GM06990 (cell line): ENCODE results near the gene ERAP2.
"Not testable (repeated sequence)": the region's sequence is repeated elsewhere in the genome, so short reads cannot be mapped to it uniquely, and the experiment has no call there.

Experiments
- DNase-seq: peaks from one replicate; pipeline ENCODE4 v3.0.0-alpha.2; 2011; ENCODE audit not compliant: insufficient read length; ENCODE audit errors: extremely low read depth
- H3K27me3 ChIP-seq: replicated peaks from 2 replicates; pipeline ENCODE4 v1.6.0; 2011; ENCODE audit warnings: low read length; ENCODE audit not compliant: control insufficient read depth, insufficient read depth
- H3K36me3 ChIP-seq: 2 replicates; pipeline ENCODE4 v1.5.1; 2011; ENCODE audit warnings: low read length; ENCODE audit not compliant: control insufficient read depth, insufficient read depth
- H3K4me3 ChIP-seq: replicated peaks from 2 replicates; pipeline ENCODE4 v1.5.1; 2011; ENCODE audit warnings: low read depth, mild to moderate bottlenecking, control low read depth, low read length
- TF ChIP-seq, protein P1 (sequence below): IDR thresholded peaks from 2 replicates; pipeline ENCODE4 v1.5.1; 2011; ENCODE audit warnings: low read length, control low read depth, mild to moderate bottlenecking, inconsistent platforms; ENCODE audit not compliant: insufficient read depth, poor library complexity, severe bottlenecking

The ERAP2 gene

DNA sequence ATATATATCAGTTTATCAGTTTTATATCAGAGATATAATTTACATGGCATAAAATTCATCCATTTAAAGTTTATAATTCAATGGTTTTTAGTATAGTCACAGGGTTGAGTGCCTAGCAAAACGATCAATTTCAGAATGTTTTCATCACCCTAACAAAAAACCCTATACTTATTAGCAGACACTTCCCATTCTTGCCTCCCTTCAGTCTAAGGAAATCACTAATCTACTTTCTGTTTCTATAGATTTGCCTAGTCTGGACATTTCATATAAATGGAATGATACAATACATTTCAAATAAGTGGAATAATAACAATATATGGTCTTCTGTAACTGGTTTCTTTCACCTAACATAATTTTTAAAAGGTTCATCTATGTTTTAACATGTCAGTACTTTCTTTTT is 50.0 kb downstream of the ERAP2 start:
- Histone ChIP-seq H3K27me3 (no peaks in the 10 kb centered on the region), H3K36me3 (no peaks in the 10 kb centered on the region), H3K4me3 (no peak overlapping the region)
- TF ChIP-seq, protein P1, sequence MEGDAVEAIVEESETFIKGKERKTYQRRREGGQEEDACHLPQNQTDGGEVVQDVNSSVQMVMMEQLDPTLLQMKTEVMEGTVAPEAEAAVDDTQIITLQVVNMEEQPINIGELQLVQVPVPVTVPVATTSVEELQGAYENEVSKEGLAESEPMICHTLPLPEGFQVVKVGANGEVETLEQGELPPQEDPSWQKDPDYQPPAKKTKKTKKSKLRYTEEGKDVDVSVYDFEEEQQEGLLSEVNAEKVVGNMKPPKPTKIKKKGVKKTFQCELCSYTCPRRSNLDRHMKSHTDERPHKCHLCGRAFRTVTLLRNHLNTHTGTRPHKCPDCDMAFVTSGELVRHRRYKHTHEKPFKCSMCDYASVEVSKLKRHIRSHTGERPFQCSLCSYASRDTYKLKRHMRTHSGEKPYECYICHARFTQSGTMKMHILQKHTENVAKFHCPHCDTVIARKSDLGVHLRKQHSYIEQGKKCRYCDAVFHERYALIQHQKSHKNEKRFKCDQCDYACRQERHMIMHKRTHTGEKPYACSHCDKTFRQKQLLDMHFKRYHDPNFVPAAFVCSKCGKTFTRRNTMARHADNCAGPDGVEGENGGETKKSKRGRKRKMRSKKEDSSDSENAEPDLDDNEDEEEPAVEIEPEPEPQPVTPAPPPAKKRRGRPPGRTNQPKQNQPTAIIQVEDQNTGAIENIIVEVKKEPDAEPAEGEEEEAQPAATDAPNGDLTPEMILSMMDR = no peak
- DNase-seq = no peak

DNA sequence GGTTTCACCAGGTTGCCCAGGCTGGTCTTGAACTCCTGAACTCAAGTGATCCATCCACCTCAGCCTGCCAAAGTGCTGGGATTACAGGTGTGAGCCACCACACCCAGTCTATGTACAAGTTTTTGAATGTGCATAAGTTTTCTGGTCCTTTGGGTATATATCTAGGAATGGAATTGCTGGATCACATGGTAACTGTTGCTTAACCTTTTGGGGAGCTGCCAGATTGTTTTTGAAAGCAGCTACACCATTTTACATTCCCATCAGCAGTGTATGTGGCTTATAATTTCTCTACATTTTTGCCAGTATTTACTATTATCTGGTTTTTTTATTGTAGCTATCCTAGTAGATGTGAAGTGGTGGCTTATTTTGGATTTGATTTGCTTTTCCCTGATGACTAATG is 50.7 kb downstream of the ERAP2 start:
- H3K36me3 ChIP-seq = no peaks in the 10 kb centered on the region
- no peaks in the 10 kb centered on the region for H3K27me3 ChIP-seq
- H3K4me3 ChIP-seq = no peak overlapping the region
- TF ChIP-seq, protein P1 = no peak
- DNase-seq = no peak

DNA sequence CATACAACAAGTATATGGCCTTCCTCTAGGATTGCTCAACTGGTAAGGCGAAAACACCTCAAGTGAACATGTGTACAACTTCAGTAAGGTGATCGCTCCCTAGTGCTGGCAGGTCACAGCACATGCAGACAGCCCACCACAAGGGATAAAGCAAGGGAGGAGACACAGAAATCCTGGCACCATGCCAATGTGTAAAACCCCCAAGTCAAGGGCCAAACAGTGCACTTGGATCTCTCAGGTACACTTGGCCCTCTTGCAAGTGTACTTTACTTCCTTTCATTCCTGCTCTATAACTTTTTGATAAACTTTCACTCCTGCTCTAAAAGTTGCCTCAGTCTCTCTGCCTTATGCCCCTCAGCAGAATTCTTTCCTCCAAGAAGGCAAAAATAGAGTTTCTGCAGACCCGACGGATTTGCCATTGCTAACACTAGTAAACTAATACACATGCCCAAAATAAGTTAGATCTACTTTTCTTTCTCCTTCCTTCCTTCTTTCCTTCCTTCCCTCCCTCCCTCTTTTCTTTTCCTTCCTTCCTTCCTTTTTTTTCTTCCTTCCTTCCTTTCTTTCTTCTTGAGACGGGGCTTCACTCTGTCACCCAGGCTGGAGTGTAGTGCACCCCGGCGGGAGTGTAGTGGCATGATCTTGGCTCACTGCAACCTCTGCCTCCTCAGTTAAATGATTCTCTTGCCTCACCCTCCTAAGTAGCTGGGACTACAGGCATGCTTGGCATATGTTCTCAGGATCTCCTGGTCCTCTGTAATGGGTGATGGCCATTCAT is 52.8 kb downstream of the ERAP2 start:
- no peaks in the 10 kb centered on the region for H3K27me3 ChIP-seq
- H3K36me3 ChIP-seq = no peaks in the 10 kb centered on the region
- DNase-seq = no peak
- TF ChIP-seq, protein P1 = no peak
- no peak overlapping the region for H3K4me3 ChIP-seq

DNA sequence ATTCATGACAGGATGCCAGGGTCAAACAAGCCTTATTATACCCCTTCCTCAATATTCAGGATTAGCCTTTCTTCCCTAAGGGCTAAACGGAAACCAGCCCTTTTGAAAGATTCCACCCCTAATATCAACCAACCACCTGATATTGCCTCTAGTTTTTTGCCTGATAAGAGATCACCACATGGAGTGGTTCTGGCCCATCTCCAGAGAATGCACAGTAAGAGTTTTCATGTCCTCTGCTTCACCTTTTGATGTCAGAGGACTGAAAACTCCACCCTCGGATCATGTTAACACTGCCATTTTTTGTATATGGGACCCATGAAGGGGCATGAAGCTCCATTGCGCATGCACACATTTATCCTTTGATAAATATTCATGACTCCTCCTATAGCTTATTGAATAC is 53.8 kb downstream of the ERAP2 start:
- Histone ChIP-seq H3K27me3 (no peaks in the 10 kb centered on the region), H3K4me3 (no peak overlapping the region), H3K36me3 (no peaks in the 10 kb centered on the region)
- TF ChIP-seq, protein P1 = no peak
- no peak for DNase-seq

DNA sequence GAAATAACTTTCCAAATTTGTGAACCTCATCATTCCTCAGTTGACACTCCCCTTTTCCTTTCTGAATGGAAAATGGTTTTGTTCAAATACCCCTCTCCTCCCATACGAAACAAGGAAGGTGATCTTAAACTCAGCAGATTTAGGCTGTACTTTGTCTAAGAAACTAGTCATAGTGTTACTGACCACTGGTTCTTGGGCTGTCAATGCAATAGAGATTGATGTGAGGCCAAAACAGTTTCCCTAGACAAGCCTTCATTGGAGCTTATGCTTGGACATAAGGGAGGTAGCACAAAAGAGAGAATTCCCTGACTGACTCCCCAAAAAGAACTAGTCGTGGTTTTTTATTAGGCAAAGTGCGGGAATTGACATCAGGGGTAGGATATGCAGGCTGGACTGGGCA is 54.3 kb downstream of the ERAP2 start:
- Histone ChIP-seq H3K27me3 (no peaks in the 10 kb centered on the region), H3K4me3 (no peak overlapping the region), H3K36me3 (no peaks in the 10 kb centered on the region)
- TF ChIP-seq, protein P1 = no peak
- DNase-seq = no peak

DNA sequence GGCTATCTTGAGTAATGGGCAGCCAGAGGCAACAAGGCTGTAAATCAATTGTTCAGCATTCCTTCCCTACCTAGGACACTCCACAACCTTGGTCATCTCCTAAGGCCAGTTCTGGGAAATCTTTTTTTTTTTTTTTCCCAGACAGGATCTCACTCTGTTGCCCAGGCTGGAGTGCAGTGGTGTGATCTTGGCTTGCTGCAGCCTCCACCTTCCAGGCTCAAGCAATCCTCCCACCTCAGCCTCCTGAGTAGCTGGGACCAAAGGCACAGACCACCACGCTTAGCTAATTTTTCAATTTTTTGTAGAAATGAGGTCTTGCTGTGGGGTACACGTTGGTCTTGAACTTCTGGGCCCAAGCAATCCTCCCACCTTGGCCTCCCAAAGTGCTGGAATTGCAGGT is 54.7 kb downstream of the ERAP2 start:
- not testable (repeated sequence) for DNase-seq, H3K4me3 ChIP-seq, H3K36me3 ChIP-seq, H3K27me3 ChIP-seq
